ENCODE data around the gene KCNH2.
A peak's percentile ranks its signal among the peaks of the same experiment; 100 is the strongest.

The KCNH2 gene

GRCh38 chr7:150958062-150958552 is 20.0 kb downstream of the KCNH2 start:
- no peak for DNase-seq

GRCh38 chr7:150957133-150958020 is 20.7 kb downstream of the KCNH2 start:
- DNase-seq: peak; percentile 47

GRCh38 chr7:150956395-150957132 is 21.6 kb downstream of the KCNH2 start:
- no peak for DNase-seq

GRCh38 chr7:150955519-150956394 is 22.4 kb downstream of the KCNH2 start:
- DNase-seq: peak; percentile 97

- DNase-seq: peak; percentile 17
Observed at GRCh38 chr7:150954986-150955518, 23.1 kb downstream of the KCNH2 start.

GRCh38 chr7:150954201-150954985 is 23.7 kb downstream of the KCNH2 start:
- peak; percentile 33 for DNase-seq

GRCh38 chr7:150953061-150953997 is 24.8 kb downstream of the KCNH2 start:
- peak; percentile 32 for DNase-seq

GRCh38 chr7:150952331-150953050 is 25.6 kb downstream of the KCNH2 start:
- no peak for DNase-seq

GRCh38 chr7:150951521-150951920 is 26.6 kb downstream of the KCNH2 start:
- no peak for DNase-seq

- no peak for DNase-seq
Observed at GRCh38 chr7:150951181-150951520, 27.0 kb downstream of the KCNH2 start.

GRCh38 chr7:150950496-150951180 is 27.5 kb downstream of the KCNH2 start:
- no peak for DNase-seq

- no peak for DNase-seq
Observed at GRCh38 chr7:150949971-150950491, 28.1 kb downstream of the KCNH2 start.

GRCh38 chr7:150949564-150949963 is 28.6 kb downstream of the KCNH2 start:
- DNase-seq: peak; percentile 25

GRCh38 chr7:150948791-150949251 is 29.3 kb downstream of the KCNH2 start:
- DNase-seq: no peak

GRCh38 chr7:150947761-150948651 is 30.1 kb downstream of the KCNH2 start:
- no peak for DNase-seq

GRCh38 chr7:150947241-150947745 is 30.8 kb downstream of the KCNH2 start:
- DNase-seq: no peak

- DNase-seq: no peak
Observed at GRCh38 chr7:150946421-150947240, 31.5 kb downstream of the KCNH2 start.
